GM23338 (cell line): ENCODE data around the gene CTNNA2. TPM values are rescaled to one million over a fixed set of nuclear protein-coding genes. Genes with fewer than 3 reads are reported as not detected.

ENCODE experiments used
- ATAC-seq: fragments of 200-7000 bp; cut with Tn5 transposase; 3 replicates; pipeline ENCODE4 v1.9.1; 2020
- DNase-seq: peaks from one replicate; pipeline ENCODE4 v3.0.0-alpha.2; 2015; ENCODE audit warnings: low spot score
- H2AFZ ChIP-seq: fragments of 200-600 bp; sonication (generic); 2 replicates; pipeline ENCODE4 v1.8.0; 2016; ENCODE audit warnings: antibody characterized with exemption, mild to moderate bottlenecking, moderate library complexity
- H3F3A ChIP-seq: fragments of 200-600 bp; sonication (generic); replicated peaks from 2 replicates; pipeline ENCODE4 v1.8.0; 2017; ENCODE audit warnings: antibody characterized with exemption, mixed run types, low read depth
- H3K27ac ChIP-seq: fragments of 200-600 bp; sonication (generic); 2 replicates; pipeline ENCODE4 v1.6.1; 2016; ENCODE audit warnings: low read depth
- H3K27me3 ChIP-seq: fragments of 200-600 bp; sonication (generic); 2 replicates; pipeline ENCODE4 v1.8.0; 2016; ENCODE audit warnings: mild to moderate bottlenecking, mixed run types, moderate library complexity; ENCODE audit not compliant: insufficient read depth
- H3K36me3 ChIP-seq: fragments of 200-600 bp; sonication (generic); 2 replicates; pipeline ENCODE4 v1.8.0; 2016; ENCODE audit warnings: mild to moderate bottlenecking; ENCODE audit not compliant: insufficient read depth
- H3K4me1 ChIP-seq: fragments of 200-600 bp; sonication (generic); 2 replicates; pipeline ENCODE4 v1.8.0; 2016; ENCODE audit warnings: mild to moderate bottlenecking, moderate library complexity; ENCODE audit not compliant: insufficient read depth
- H3K4me2 ChIP-seq: fragments of 200-600 bp; sonication (generic); 2 replicates; pipeline ENCODE4 v1.7.1; 2017; ENCODE audit warnings: mixed run types
- H3K4me3 ChIP-seq: fragments of 200-600 bp; sonication (generic); 2 replicates; pipeline ENCODE4 v1.6.1; 2016; ENCODE audit warnings: mixed run types
- H3K79me2 ChIP-seq: fragments of 200-600 bp; sonication (generic); replicated peaks from 2 replicates; pipeline ENCODE4 v1.8.0; 2017; ENCODE audit warnings: mild to moderate bottlenecking; ENCODE audit not compliant: insufficient read depth
- H3K9me2 ChIP-seq: fragments of 200-600 bp; sonication (generic); 2 replicates; pipeline ENCODE4 v1.8.0; 2017; ENCODE audit not compliant: insufficient read depth
- H4K20me1 ChIP-seq: fragments of 200-600 bp; sonication (generic); replicated peaks from 2 replicates; pipeline ENCODE4 v1.8.0; 2017; ENCODE audit warnings: mild to moderate bottlenecking; ENCODE audit not compliant: insufficient read depth
- H3K27ac Mint-ChIP-seq: 2 replicates; pipeline ENCODE4 v1.8.0; 2020; ENCODE audit warnings: inconsistent platforms, mild to moderate bottlenecking, moderate library complexity, mixed read lengths
- H3K27me3 Mint-ChIP-seq: 3 replicates; pipeline ENCODE4 v1.8.0; 2022; ENCODE audit warnings: low read depth, mild to moderate bottlenecking, moderate library complexity, mixed read lengths, inconsistent platforms; ENCODE audit not compliant: insufficient read depth, poor library complexity
- H3K36me3 Mint-ChIP-seq: 3 replicates; pipeline ENCODE4 v1.8.0; 2021; ENCODE audit warnings: low read depth, mild to moderate bottlenecking, inconsistent platforms, moderate library complexity, mixed read lengths
- H3K4me1 Mint-ChIP-seq: 3 replicates; pipeline ENCODE4 v1.8.0; 2020; ENCODE audit warnings: mild to moderate bottlenecking, inconsistent platforms, mixed read lengths
- H3K4me3 Mint-ChIP-seq: 3 replicates; pipeline ENCODE4 v1.8.0; 2021; ENCODE audit warnings: moderate library complexity, mild to moderate bottlenecking, inconsistent platforms, mixed read lengths
- H3K9me3 Mint-ChIP-seq: 3 replicates; pipeline ENCODE4 v1.8.0; 2020; ENCODE audit warnings: moderate library complexity, mild to moderate bottlenecking, inconsistent platforms, mixed read lengths
- EZH2 ChIP-seq: fragments of 200-600 bp; sonication (generic); IDR thresholded peaks from one replicate; pipeline ENCODE4 v1.8.0; 2017; ENCODE audit warnings: antibody characterized with exemption, mild to moderate bottlenecking, low read depth; ENCODE audit not compliant: unreplicated experiment
- JUNB ChIP-seq: IDR thresholded peaks from one replicate; pipeline ENCODE4 v1.6.1; 2016; ENCODE audit warnings: antibody characterized with exemption; ENCODE audit not compliant: unreplicated experiment
- POLR2AphosphoS5 ChIP-seq: IDR thresholded peaks from 2 replicates; pipeline ENCODE4 v1.6.1; 2016; ENCODE audit warnings: antibody characterized with exemption, low read depth
- ZNF462 ChIP-seq: fragments of 250-450 bp; sonication (Bioruptor Pico); IDR thresholded peaks from 2 replicates; pipeline ENCODE4 v1.5.0; 2020; ENCODE audit warnings: mild to moderate bottlenecking, moderate library complexity
- polyA plus RNA-seq: library from polyadenylated mRNA; unstranded; fragments of >200 nt; fragmentation: Nextera tagmentation; extraction: Ambion mirVana; gene quantifications from 2 replicates; pipeline ENCODE4 v1.2.1, GENCODE V29; 2016
- total RNA-seq: library from RNA; depleted of rRNA; stranded (reverse); fragments of >200 nt; shearing (Covaris generic); gene quantifications from 2 replicates; pipeline ENCODE4 v1.2.3, GENCODE V29; 2014
- TF ChIP-seq, protein P1 (sequence below), 2 experiments: fragments of 200-600 bp in 1 of 2; sonication (generic) in 1 of 2; conservative IDR thresholded peaks; 2 replicates each; pipeline versions ENCODE4 v1.5.1 to v1.6.1; 2016 to 2017; ENCODE audit warnings: antibody characterized with exemption in 2 of 2, low read depth in 2 of 2, mild to moderate bottlenecking in 2 of 2, moderate library complexity in 1 of 2

The CTNNA2 gene
- total and polyA plus RNA-seq, 2 experiments from 2014 or later = 6.4 to 15.6 TPM

- TF ChIP-seq ZNF462 (CRISPR knock-in tag) (no peak), POLR2AphosphoS5 (no peak)
- TF ChIP-seq, protein P1, sequence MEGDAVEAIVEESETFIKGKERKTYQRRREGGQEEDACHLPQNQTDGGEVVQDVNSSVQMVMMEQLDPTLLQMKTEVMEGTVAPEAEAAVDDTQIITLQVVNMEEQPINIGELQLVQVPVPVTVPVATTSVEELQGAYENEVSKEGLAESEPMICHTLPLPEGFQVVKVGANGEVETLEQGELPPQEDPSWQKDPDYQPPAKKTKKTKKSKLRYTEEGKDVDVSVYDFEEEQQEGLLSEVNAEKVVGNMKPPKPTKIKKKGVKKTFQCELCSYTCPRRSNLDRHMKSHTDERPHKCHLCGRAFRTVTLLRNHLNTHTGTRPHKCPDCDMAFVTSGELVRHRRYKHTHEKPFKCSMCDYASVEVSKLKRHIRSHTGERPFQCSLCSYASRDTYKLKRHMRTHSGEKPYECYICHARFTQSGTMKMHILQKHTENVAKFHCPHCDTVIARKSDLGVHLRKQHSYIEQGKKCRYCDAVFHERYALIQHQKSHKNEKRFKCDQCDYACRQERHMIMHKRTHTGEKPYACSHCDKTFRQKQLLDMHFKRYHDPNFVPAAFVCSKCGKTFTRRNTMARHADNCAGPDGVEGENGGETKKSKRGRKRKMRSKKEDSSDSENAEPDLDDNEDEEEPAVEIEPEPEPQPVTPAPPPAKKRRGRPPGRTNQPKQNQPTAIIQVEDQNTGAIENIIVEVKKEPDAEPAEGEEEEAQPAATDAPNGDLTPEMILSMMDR (conservative IDR thresholded peaks at IDR 0.05; ENCODE audit: low read depth in 2 of 2) = no peak
Measured at GRCh38 chr2:79985571-79985970, 472.7 kb downstream of the CTNNA2 start (continued).

- no peak overlapping the region for H2AFZ ChIP-seq
- no peak for DNase-seq
- H3K4me1 ChIP-seq = no peaks in the 10 kb centered on the region
- H3K36me3 ChIP-seq = no peaks in the 10 kb centered on the region
- no peak for ATAC-seq
- 0 out of 2 replicates have a peak, but pooled peaks cover 3% of the 10 kb centered on the region for H3K9me2 ChIP-seq
- Mint-ChIP-seq H3K27ac (no peak overlapping the region), H3K4me3 (no peak overlapping the region), H3K27me3 (no peaks in the 10 kb centered on the region), H3K9me3 (no peaks in the 10 kb centered on the region), H3K36me3 (no peaks in the 10 kb centered on the region), H3K4me1 (no peaks in the 10 kb centered on the region)
- H3F3A ChIP-seq = no peaks in the 10 kb centered on the region
- H3K27ac ChIP-seq = no peak overlapping the region
- H3K4me3 ChIP-seq = no peak overlapping the region
- TF ChIP-seq EZH2 = no peak
- no peak for TF ChIP-seq JUNB
- H3K27me3 ChIP-seq = no peaks in the 10 kb centered on the region
- no peaks in the 10 kb centered on the region for H3K79me2 ChIP-seq
- no peak overlapping the region for H3K4me2 ChIP-seq
- no peaks in the 10 kb centered on the region for H4K20me1 ChIP-seq
Measured at GRCh38 chr2:79993144-79993543, 480.3 kb downstream of the CTNNA2 start.
